ENCODE results near the gene ZDHHC14.
"Not testable (repeated sequence)": the region's sequence is repeated elsewhere in the genome, so short reads cannot be mapped to it uniquely, and the experiment has no call there.

Gene ZDHHC14

GRCh38 chr6:157380779-157381561 is at the start of gene ZDHHC14:
TSS of gene ZDHHC14 (plus strand) at chr6:157381190.
- peak; percentile 86 to 88 for DNase-seq

DNA sequence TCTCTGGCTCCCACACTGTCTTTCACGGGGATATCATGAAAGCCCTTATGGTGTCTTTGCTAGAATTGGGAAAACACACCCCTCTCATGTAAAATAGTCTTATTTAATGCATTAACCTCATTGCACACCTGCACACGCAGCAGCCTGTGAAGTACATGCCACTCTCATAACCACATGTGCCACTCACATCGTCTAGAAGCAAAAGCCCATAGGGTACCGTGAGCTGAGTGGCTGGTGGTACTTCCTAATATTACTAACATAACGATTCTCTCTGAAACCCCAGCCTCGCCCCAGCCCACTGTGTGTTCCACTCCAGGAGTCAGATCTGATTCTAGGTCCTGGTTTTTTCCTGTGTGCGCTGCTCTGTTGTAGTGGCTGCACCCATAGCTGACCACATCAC is 48.2 kb upstream of the ZDHHC14 start:
- DNase-seq: no peak

DNA sequence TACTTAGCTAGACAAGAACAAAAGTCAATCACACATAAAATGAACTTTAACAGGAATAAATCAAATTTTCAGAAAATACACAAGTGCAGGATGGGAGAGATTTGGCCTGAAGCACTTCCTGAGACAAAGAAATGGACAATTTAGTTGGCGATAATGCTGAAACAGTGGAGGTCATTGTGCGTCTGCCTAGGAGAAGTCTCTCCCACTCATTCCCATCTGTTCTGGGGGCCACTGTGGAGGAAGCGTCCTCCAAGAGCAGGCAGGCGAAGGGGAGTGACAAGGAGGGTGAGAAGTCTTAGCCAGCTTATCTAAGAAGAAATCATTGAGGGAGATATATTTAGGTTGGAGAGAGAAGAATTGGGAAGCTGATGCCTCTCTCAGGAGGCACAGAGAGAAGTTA is 47.5 kb upstream of the ZDHHC14 start:
- no peak for DNase-seq

- DNase-seq: no peak
These were observed 47.0 kb upstream of the ZDHHC14 start for GRCh38 chr6:157333956-157334355.

DNA sequence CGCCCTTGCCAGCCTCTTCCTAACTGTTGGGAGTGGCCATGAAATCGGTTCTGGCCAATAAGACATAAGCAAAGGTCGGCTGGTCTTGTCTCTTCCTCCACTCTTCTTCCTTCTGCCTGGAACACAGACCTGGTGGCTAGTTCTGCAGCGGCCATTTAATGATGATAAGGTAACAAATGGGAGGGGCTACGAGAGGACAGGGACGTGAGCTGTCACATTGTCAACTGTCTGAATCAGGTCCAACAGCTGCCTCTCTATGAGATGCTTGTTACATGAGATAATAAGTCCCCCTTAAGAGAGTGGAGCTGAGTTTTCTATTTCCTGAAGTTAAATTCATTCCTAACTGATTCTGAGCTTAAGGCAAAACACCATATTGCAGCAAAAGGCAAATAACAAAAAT is 45.2 kb upstream of the ZDHHC14 start:
- DNase-seq: peak; percentile 65 to 82

GRCh38 chr6:157337276-157337675 is 43.7 kb upstream of the ZDHHC14 start:
- not testable (repeated sequence) for DNase-seq

DNA sequence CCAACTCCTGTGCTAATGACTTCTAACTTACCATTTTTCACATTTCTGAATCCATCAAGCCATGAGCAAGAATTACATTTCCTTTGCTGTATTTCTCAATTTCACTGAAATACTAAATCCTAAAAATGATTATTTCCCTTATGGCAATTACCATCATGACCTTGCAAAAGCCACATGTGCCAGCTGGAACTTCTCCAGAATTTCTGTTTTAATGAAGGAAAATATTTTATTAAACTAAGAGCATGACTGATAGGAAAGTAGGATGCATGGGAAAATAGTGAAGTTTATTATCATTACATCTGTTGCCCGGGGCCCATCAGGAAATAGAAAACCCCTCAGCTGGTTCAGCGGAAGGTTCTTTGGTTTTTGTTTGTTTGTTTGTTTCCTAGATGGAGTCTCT is 43.2 kb upstream of the ZDHHC14 start:
- no peak for DNase-seq

- DNase-seq: no peak
These were observed 41.6 kb upstream of the ZDHHC14 start for GRCh38 chr6:157339432-157339831.

DNA sequence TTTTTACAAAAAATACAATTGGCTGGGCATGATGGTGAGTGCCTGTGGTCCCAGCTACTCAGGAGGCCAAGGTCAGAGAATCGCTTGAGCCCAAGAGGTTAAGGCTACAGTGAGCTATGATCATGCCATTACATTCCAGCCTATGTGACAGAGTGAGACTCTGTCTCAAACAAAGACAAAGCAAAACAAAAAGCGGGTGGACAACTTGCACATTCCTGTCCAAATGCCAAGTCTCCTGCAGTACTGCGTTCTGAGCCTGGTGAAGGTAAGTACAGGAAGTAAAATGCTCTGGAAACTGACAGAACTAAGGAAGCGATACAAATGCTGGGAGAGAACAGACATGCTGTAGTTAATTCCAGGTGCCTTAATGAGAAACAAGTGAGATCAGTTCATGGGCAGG is 37.3 kb upstream of the ZDHHC14 start:
- no peak for DNase-seq

- DNase-seq: no peak
These were observed 34.6 kb upstream of the ZDHHC14 start for GRCh38 chr6:157346373-157346772.

DNA sequence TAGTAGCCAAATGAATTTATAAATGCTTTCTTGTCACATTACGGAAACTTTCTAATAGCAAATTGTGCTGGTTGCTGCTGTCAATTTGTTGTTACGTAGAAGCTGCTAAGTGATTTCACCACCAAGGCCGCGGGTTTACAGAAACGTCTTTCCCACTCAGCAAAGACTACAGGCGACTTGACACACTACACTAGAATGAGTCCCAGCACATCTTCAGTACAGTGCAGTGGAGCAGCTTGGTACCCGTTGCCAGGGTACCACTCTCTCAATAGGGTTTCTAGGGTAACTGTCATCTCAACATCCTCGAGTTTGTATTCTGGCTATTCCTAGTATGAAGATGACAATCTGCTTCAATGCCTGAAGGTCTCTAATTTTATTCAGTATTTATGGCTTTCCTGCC is 22.7 kb upstream of the ZDHHC14 start:
- no peak for DNase-seq

GRCh38 chr6:157361886-157362285 is 19.1 kb upstream of the ZDHHC14 start:
- DNase-seq: no peak

DNA sequence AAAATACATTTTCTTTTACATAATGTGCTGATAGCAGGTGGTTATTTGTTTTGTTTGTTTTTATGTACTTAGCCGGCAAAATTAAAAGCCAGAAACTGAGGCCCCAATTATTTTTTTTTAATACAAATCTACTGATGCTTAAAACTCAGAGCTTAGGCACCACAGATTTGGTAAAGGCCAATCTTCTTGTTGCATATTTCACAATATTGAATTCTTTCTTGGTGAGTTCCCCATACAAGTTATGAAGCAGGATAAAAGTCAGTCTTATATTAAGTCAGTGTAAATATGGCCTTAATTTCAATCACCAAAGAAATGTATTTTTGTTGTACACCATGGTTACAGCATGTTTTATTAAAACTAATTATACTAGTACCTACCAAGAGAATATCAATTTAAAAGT is 16.3 kb upstream of the ZDHHC14 start:
- no peak for DNase-seq

GRCh38 chr6:157366648-157367047 is 14.3 kb upstream of the ZDHHC14 start:
- no peak for DNase-seq

DNA sequence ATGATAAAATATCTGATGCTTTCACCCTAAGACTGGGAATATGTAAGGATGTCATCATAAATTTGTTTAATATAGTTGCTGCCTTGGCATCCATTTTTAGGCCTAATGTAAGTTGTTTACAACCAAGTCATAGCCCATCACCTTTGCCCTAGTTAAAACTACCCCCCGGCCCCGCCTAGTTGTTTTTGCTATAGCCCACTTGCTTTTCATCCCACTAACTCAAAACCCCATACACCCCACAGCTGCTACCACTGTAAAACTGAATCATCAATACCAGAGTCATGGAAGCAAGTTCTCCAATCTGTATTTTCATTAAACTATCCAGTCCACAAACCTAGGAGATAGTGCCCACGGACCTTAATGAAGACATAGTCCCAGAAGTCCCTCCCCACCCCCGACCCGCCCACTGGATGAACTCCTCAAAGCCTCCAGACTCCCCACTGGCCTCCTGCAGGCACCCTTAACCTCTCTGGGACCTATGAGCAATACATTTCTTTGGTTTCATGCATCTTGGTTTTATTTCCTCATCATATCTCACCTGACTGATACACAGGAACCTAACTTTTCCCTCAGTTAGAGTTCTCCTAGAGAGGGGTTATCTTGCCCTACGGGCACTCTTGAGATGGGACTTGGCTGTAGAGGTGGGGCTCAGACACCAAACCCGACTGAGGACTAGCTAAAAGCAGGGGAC is 12.5 kb upstream of the ZDHHC14 start:
- DNase-seq: no peak

GRCh38 chr6:157370755-157371154 is 10.2 kb upstream of the ZDHHC14 start:
- DNase-seq: no peak

DNA sequence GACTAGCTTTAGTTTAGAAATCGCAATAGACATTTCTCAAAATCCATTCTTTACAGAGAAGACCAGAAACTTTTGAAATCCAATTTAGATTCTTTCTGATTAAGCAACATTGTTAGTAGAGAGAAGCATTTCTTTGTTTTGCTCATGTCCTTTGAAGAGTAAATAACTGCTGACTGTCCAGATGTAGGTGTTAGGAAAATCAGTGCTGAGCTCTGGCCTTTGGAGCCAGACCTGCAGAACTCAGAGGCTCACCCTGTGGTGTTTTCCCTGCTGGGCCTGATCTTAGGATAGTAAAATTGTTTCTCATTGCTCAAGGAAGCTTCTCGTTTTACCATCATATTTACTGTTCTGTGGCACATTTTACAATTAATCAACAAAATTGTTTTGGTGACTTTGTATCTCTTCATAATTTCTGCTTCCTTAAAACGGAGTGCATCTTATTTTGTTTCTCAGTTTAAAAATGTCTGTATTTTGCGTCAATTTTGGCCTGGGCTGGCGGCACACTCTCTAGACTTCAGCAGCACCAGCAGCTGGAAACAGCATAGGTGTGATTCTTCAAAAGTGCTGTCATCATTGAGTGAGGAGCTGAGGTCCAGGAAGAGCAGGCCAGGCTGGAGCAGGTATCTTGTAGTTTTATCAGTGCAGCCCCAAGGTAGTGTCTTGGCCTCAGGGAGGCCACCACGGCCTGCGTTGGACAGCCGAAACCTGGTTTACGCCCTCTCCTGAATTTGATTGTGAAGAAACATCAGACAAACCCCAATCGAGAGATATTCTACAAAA is 8.3 kb upstream of the ZDHHC14 start:
- no peak for DNase-seq

DNA sequence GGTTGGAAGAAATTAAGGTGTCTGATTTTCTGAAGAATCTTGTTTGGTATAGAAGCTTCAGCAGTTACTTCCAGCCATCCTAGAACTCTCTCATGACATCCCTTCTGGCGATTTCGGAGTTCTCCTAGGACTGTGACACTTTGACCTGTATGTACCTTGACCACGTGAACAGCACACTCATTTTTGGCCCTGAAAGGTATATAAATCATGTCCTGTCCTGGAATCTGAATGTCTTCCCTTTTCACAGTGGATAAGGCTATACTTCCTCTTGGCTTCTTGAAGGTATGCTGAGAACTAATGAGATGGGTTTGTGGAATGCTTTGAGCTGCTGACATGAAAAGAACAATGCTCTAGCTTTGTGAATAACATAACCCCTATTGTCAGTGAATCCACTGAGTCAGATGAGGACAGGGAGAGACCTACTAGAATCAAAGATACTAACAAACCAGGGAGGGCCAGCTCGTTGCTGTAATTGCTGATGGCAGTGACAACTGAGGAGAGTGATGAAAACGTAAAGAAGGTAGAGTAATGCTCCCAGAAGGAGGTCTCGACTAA is 6.0 kb upstream of the ZDHHC14 start:
- DNase-seq: no peak

DNA sequence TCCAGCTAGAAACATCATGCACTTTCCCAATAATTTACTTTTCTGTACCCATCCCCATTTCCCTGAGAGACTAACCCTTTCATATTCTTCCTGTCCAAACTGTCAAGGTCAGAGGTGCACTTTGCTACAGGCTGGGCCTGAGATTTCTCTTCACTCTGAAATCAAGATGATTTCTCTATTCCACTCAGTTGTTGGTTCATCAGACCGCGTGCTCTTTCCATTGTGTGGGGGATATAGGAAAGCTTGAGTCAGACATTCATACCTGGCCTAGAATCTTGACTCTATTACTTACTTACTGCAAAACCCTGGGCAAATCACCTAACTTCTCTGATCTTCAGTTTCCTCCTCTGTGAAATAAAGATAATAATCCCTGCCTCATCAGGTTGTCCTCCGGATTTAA is 4.7 kb upstream of the ZDHHC14 start:
- DNase-seq: no peak

- peak; percentile 76 to 92 for DNase-seq
These were observed 4.2 kb upstream of the ZDHHC14 start for GRCh38 chr6:157376706-157377230.

- peak; percentile 89 to 97 for DNase-seq
These were observed 1.1 kb upstream of the ZDHHC14 start for GRCh38 chr6:157379656-157380457.

GRCh38 chr6:157380458-157380778 is 572 bp upstream of the ZDHHC14 start:
- no peak for DNase-seq
